Ammon's horn (tissue), 1 donor: ENCODE results near the gene C8B.

ENCODE experiments used
- DNase-seq: peaks from one replicate; pipeline ENCODE4 v3.0.0-alpha.2; 2016; ENCODE audit warnings: low spot score

The C8B gene

DNA sequence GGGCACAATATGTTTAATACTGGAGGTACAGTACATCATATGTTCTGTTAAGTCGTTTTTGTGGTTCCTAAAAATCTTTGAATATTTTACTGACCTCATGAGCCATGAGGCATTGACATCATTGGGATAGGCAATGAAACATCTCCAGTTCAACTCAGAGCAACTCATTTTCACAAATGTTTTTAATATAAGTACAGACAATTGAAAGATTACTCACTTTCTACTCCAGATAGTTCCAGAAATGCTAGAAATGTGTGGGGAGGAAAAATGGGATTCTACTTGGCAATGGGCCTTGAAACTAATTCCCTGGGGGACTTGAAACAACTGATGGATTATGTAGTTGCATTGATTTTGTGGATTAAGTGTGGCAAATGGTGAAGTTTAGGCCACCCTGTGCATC is 7.2 kb upstream of the C8B start:
- no peak for DNase-seq

- no peak for DNase-seq
Measured at GRCh38 chr1:56970280-56970679, 4.5 kb upstream of the C8B start.

DNA sequence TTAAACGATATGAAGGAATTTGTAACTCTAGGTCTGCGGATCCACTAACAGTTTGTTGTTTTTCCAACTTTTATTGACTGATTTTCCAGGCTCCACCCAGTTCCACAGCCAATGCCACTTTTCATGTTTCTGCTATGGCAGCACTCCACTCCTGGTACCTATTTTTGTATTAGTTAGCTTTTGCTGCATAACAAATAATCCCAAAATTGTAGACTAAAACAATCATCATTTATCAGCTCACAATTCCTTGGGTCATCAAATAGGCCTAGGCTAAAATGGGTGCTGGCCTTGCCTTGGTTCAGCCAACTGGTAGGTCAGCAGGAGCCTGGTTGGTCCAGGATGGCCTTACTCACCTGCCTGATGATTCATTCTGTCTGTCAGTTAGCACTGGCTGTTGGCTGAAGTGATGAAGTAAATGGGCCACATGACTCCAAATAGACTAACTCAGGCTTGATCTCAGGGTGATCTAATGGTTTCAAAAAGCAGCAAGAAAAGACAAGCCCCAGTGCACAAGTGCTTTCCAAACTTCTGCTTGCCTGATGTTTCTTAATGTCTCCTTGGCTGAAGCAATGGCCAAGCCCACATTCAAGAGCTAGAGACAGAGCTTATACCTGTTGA is 3.2 kb upstream of the C8B start:
- no peak for DNase-seq

DNA sequence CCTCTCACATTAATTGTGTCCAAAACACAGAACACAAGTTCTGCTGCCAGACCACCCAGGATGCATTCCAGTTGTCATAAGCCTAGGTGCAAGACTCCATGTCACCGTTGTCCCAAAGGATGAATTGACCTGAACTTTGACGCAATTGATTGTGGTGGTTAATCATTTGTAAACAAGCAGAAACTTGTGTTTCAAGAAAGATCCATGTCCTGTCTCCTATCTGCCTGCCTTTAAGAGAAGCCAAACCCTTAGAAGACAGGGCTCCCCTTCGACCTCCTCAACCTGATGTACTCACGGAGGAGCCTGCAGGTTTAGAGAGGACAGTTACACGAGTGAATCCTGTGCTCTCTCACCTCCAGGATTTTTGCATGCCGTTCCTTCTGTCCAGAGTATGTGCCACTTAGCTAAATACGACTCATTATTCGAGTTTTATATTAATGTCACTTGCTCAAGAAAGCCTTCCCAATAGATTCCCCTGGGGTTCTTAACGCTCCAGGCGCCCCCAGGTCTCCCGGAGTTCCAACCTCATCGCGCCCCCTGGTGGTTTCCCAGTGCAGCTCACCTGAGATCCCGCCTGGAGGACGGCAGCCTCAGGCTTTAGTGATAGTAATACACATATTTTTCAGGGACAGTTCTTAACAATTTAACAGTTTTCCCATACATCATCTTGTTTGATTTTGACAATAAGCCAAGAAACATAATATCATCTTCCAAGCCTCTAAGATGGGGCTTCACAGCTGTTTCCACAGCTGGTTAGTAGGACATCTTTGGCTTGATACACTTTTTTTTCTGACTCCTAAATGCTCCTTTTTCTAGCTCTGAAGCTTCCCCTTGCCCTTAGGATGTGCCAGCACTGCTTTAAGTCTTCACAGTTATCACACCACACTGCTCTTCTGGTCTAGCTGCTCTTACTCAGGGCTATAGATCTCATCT is 2.4 kb upstream of the C8B start:
- no peak for DNase-seq

- DNase-seq, result no peak
Measured at GRCh38 chr1:56967355-56967754, 1.5 kb upstream of the C8B start.

- no peak for DNase-seq
Measured at GRCh38 chr1:56966698-56966999, 834 bp upstream of the C8B start.

DNA sequence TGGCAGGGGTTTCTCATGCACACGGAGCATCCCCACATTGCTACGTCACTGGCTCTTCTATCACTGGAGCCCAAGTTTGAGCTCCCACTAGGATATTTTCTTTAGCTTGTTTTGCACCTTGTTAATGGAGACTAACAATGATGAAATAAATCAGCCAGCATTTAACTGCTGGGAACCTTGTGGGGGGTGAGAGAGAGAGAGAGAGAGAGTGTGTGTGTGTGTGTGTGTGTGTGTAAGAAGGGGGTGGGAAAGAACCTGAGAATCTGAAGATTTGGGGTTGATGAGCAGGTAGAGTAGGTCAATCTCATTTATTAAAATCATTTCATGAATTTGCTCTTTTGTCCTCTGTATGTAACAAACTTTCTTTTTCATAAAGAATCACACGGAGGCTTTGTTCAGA is 624 bp downstream of the C8B start:
- no peak for DNase-seq

DNA sequence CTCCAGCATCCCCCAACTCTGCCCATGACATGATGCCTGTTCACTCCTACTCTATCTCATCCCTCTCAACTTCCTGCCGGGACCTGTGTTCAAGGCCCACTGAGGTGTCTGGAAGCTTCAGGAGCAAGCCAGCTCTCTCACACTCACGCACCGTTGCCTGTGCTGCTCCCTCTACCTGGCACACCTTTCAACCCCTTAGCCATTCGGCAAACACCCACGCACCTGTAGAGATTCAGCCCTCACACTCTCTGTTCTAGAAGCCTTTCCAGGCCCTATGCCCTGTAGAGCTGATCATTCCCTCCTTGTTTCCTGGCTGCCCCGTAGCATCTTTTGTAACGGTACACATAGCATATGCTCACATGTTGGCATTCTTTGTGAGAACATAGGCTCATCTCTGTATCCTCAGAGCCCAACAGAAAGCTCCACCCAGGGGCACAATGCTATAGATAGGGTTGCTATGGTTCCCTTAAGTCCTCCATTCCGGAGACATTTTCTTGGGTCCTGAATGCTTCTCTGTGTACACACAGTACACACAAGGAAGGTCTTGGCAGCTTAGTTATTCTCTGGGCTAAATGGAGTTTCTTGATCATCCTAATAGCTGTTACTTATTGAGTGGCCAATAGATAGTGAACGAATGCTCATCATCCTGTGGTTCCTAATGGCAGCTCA is 1.3 kb downstream of the C8B start:
- no peak for DNase-seq

GRCh38 chr1:56963667-56964066 is 2.1 kb downstream of the C8B start:
- DNase-seq, result no peak

DNA sequence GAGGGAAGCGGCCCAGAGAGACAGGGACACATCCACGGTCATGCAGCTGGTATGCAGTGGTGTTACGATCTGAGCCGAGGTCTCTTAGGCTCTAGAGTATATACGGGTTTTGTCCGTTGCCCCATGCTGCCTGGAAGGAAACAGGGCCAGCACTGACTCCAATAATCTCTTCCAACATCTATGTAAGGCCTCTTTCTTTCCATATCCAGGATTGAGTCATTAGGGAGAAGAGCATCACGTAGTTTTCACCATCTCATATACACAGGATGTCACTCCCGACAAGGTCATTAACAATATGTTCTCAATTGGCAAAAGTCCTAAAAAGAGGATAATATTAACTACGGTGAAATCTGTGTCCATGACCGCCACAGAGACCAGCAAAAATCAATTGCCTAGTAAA is 4.4 kb downstream of the C8B start:
- no peak for DNase-seq

- DNase-seq, result peak; percentile 11
Measured at GRCh38 chr1:56958526-56958925, 7.3 kb downstream of the C8B start.

DNA sequence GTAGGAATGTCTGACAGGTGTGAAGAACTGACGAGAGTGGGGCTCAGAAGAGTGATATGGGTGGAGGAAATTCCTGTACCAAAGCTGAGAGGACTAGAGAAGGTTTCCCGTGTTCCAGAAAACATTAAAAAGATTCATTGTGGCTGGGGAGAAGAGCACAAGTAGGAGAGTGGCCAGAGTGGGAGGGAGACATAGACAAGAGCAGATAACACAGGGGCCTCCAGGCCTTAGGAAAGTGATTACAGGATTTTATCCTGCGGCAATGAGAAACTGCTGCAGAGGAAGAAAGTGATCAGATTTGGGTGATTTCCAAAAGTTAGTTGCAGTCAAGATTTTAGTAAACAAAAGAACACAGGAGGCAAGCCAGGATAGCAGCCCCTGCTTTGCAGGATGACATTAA is 7.9 kb downstream of the C8B start:
- DNase-seq, result no peak

GRCh38 chr1:56954664-56955063 is 11.2 kb downstream of the C8B start:
- no peak for DNase-seq

- no peak for DNase-seq
Measured at GRCh38 chr1:56953386-56953785, 12.4 kb downstream of the C8B start.

GRCh38 chr1:56952501-56952900 is 13.3 kb downstream of the C8B start:
- no peak for DNase-seq

GRCh38 chr1:56948403-56949023 is 17.3 kb downstream of the C8B start:
- DNase-seq, result no peak

- DNase-seq, result no peak
Measured at GRCh38 chr1:56940039-56940438, 25.8 kb downstream of the C8B start.

- DNase-seq, result no peak
Measured at GRCh38 chr1:56939209-56939608, 26.6 kb downstream of the C8B start.

- DNase-seq, result no peak
Measured at GRCh38 chr1:56938646-56939045, 27.2 kb downstream of the C8B start.

DNA sequence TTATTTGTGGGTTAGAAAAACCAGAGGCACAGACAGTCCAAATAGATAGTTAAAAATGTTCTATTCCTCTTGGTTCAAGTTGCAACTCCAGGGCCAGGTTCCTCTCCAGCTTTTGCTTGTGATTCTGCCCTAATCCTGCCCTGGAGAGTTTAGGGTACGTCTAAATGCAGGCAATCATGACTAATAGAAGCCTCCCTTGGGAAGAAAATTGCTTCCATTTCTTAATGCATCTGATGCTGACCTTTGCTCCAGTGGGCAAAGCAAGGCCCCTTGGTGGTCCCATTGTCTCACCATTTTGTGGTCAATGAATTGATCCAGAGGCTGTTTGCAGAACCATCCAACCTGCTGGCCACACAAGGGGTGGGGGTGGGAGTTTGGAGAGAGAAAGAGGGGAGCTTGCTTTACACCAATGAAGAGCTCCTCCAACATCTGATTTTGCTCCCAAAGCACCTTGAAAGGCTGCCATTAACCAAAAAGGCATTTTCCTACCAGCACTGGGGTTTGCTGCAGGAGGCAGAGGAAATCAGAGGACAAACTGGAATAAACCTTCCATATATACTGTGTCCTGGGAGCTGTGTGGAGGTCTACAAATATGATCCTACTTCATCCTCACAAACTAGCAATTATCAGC is 31.3 kb downstream of the C8B start:
- DNase-seq, result no peak

DNA sequence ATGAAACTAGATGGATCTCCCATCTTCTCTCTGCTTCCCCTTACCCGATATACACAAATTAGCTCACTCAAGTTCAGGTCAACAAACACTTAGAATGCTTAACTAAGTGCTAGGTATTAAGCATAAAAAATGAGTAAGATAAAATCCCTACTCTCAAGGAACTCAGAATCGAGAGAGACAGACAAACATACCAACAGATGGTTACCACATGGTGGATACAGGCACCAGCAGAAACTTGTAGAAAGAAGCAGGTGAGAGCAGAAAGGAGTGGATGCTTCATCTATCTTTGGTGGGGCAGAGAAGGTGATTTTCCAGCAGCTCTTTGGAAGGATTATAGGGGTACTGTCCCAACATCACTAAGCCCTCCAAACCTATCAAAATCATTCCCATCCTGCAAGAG is 32.2 kb downstream of the C8B start:
- DNase-seq, result no peak

DNA sequence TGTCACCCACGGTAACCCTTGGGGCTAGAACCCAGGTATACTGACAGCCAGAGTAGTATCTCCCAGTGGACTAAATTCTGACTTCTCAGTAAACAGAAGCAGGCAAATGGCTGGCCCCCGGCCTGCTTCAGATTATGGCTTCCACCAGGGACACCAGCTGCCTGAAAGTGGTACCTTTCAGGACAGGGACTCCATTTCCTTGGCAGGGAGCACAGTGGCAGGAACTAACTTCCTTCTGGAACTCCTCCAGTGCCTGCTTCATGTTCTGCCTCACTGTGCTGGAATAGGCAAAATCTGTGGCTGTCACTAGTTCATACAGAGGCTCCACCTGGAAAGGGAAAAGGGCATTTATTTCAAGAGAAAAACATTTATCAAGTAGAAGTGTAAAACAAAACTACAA is 32.7 kb downstream of the C8B start:
- DNase-seq, result no peak
